Neuronal stem cell (in vitro differentiated cells): ENCODE data around the gene PALM.

Experiments used
- DNase-seq: peaks from one replicate; pipeline ENCODE4 v3.0.0-alpha.2; 2013; ENCODE audit warnings: low spot score
- H2AFZ ChIP-seq: one replicate; pipeline ENCODE4 v1.6.1; 2013; ENCODE audit warnings: mild to moderate bottlenecking, low read length, inconsistent platforms
- H2AK5ac ChIP-seq: 2 replicates; pipeline ENCODE4 v1.6.1; 2013; ENCODE audit warnings: low read depth, mild to moderate bottlenecking, inconsistent platforms, low read length, moderate library complexity, mixed read lengths
- H2BK120ac ChIP-seq: 2 replicates; pipeline ENCODE4 v1.6.1; 2013; ENCODE audit warnings: low read depth, mild to moderate bottlenecking, inconsistent platforms, low read length, moderate library complexity, mixed read lengths
- H2BK12ac ChIP-seq: one replicate; pipeline ENCODE4 v1.6.1; 2013; ENCODE audit warnings: low read length, inconsistent platforms
- H2BK15ac ChIP-seq: 2 replicates; pipeline ENCODE4 v1.6.1; 2013; ENCODE audit warnings: mild to moderate bottlenecking, low read length, inconsistent platforms, mixed read lengths
- H2BK5ac ChIP-seq: one replicate; pipeline ENCODE4 v1.6.1; 2013; ENCODE audit warnings: inconsistent platforms, mild to moderate bottlenecking, low read length, moderate library complexity
- H3K14ac ChIP-seq: one replicate; pipeline ENCODE4 v1.6.1; 2013; ENCODE audit warnings: low read length, inconsistent platforms
- H3K18ac ChIP-seq: 2 replicates; pipeline ENCODE4 v1.6.1; 2013; ENCODE audit warnings: low read length, inconsistent platforms
- H3K23ac ChIP-seq: 2 replicates; pipeline ENCODE4 v1.6.1; 2013; ENCODE audit warnings: low read depth, mild to moderate bottlenecking, mixed read lengths, low read length, inconsistent platforms; ENCODE audit not compliant: poor library complexity
- H3K27ac ChIP-seq: replicated peaks from 3 replicates; pipeline ENCODE4 v1.5.1; 2013; ENCODE audit warnings: low read length, inconsistent platforms
- H3K27me3 ChIP-seq, 3 experiments: 2 replicates each; pipeline ENCODE4 v1.6.1; 2013; ENCODE audit warnings: low read length in 3 of 3, mild to moderate bottlenecking in 2 of 3, inconsistent platforms in 1 of 3, low read depth in 1 of 3, mixed read lengths in 1 of 3, moderate library complexity in 1 of 3; ENCODE audit not compliant: control insufficient read depth in 3 of 3, insufficient read depth in 3 of 3
- H3K36me3 ChIP-seq, 2 donors: replicated peaks in 1 of 2; 2 replicates each; pipeline ENCODE4 v1.6.1; 2013; ENCODE audit warnings: low read length in 2 of 2; ENCODE audit not compliant: control insufficient read depth in 2 of 2, insufficient read depth in 2 of 2
- H3K4ac ChIP-seq: 2 replicates; pipeline ENCODE4 v1.6.1; 2013; ENCODE audit warnings: inconsistent platforms, mild to moderate bottlenecking, low read length, moderate library complexity
- H3K4me1 ChIP-seq, 2 donors: 1 replicate in 1 of 2; 2 replicates in 1 of 2; pipeline ENCODE4 v1.6.1; 2013; ENCODE audit warnings: low read length in 2 of 2, low read depth in 1 of 2; ENCODE audit not compliant: control insufficient read depth in 2 of 2, insufficient read depth in 1 of 2
- H3K4me2 ChIP-seq: one replicate; pipeline ENCODE4 v1.6.1; 2013; ENCODE audit warnings: mild to moderate bottlenecking, low read length, inconsistent platforms; ENCODE audit not compliant: insufficient read depth, poor library complexity, severe bottlenecking
- H3K4me3 ChIP-seq, 2 donors: 2 replicates each; pipeline ENCODE4 v1.5.1; 2013; ENCODE audit warnings: low read length in 2 of 2, mild to moderate bottlenecking in 2 of 2, inconsistent platforms in 1 of 2, moderate library complexity in 1 of 2
- H3K79me1 ChIP-seq: one replicate; pipeline ENCODE4 v1.6.1; 2013; ENCODE audit warnings: low read depth, mild to moderate bottlenecking, inconsistent platforms, low read length, moderate library complexity
- H3K9ac ChIP-seq: one replicate; pipeline ENCODE4 v1.6.1; 2013; ENCODE audit warnings: mild to moderate bottlenecking, low read depth, low read length, inconsistent platforms; ENCODE audit not compliant: poor library complexity
- H3K9me3 ChIP-seq, 2 donors: replicated peaks in 1 of 2; 2 replicates each; pipeline versions ENCODE3 to v1.6.1; 2013; ENCODE audit warnings: low read length in 2 of 2, mild to moderate bottlenecking in 2 of 2, inconsistent platforms in 1 of 2, low read depth in 1 of 2, mixed read lengths in 1 of 2, moderate library complexity in 1 of 2; ENCODE audit not compliant: control insufficient read depth in 2 of 2, insufficient read depth in 1 of 2
- H4K8ac ChIP-seq: one replicate; pipeline ENCODE4 v1.6.1; 2013; ENCODE audit warnings: low read depth, mild to moderate bottlenecking, inconsistent platforms, low read length, moderate library complexity
- H4K91ac ChIP-seq: one replicate; pipeline ENCODE4 v1.6.1; 2013; ENCODE audit warnings: low read length, low read depth, mild to moderate bottlenecking, inconsistent platforms; ENCODE audit not compliant: poor library complexity
- WGBS, 2 donors: extraction: QIAGEN DNeasy Blood & Tissue Kit; methylation state at CpG; one replicate each; pipeline ENCODE4 v1.1.7; 2013; ENCODE audit warnings: missing lambda C conversion rate in 2 of 2, mixed read lengths in 1 of 2; ENCODE audit not compliant: insufficient read length in 2 of 2, insufficient replicate concordance in 1 of 2; ENCODE audit errors: extremely low coverage in 2 of 2; 5-methylcytosine and 5-hydroxymethylcytosine counted together

The PALM gene

GRCh38 chr19:771332-771785, 62.6 kb downstream of the PALM start:
- Histone ChIP-seq H4K8ac (no peak overlapping the region), H3K4me3 (no peak overlapping the region), H3K27ac (no peak overlapping the region), H2BK5ac (no peak overlapping the region), H4K91ac (no peak overlapping the region), H2BK120ac (no peak overlapping the region), H2BK12ac (no peak overlapping the region), H2AFZ (no peak overlapping the region), H3K79me1 (no peaks in the 10 kb centered on the region), H3K4me1 (peaks cover 0 to 3% of the 10 kb centered on the region in 2 donors), H3K36me3 (no peaks in the 10 kb centered on the region), H3K9me3 (no peaks in the 10 kb centered on the region), H3K18ac (no peak overlapping the region), H3K27me3 (no peaks in the 10 kb centered on the region), H2BK15ac (no peak overlapping the region), H3K4me2 (no peak overlapping the region), H3K9ac (no peak overlapping the region), H3K14ac (no peak overlapping the region), H3K23ac (no peak overlapping the region), H2AK5ac (no peak overlapping the region), H3K4ac (no peak overlapping the region)
- no CpG with 5 or more reads among the region's 6 CpGs for WGBS, 2 donors
- DNase-seq = no peak

GRCh38 chr19:772063-772462, 63.3 kb downstream of the PALM start:
- H2BK12ac ChIP-seq = no peak overlapping the region
- H3K4ac ChIP-seq = no peak overlapping the region
- no CpG with 5 or more reads among the region's 5 CpGs for WGBS, 2 donors

GRCh38 chr19:772730-773436, 64.1 kb downstream of the PALM start:
- WGBS, 2 donors = no CpG with 5 or more reads among the region's 18 CpGs
- H2BK5ac ChIP-seq = no peak overlapping the region
- peak overlapping the region; percentile 58 for H2BK12ac ChIP-seq
- peak overlapping the region; percentile 83 for H3K18ac ChIP-seq
- no peak overlapping the region for H4K8ac ChIP-seq
- peaks cover 0 to 3% of the 10 kb centered on the region in 2 donors for H3K4me1 ChIP-seq
- H3K27me3 ChIP-seq = no peaks in the 10 kb centered on the region
- H3K4ac ChIP-seq = peak overlapping the region; percentile 46
- H3K9me3 ChIP-seq = no peaks in the 10 kb centered on the region
- no peak overlapping the region for H3K27ac ChIP-seq
- no peaks in the 10 kb centered on the region for H3K36me3 ChIP-seq
- no peak overlapping the region for H3K14ac ChIP-seq
- peak overlapping the region; percentile 85 for H2BK15ac ChIP-seq
- peaks cover 1% of the 10 kb centered on the region for H3K79me1 ChIP-seq
- no peak overlapping the region for H2BK120ac ChIP-seq
- H3K9ac ChIP-seq = no peak overlapping the region
- no peak overlapping the region for H3K23ac ChIP-seq
- DNase-seq = no peak
- H2AK5ac ChIP-seq = peak overlapping the region; percentile 88
- no peak overlapping the region for H4K91ac ChIP-seq
- H3K4me3 ChIP-seq = no peak overlapping the region
- peak overlapping the region; percentile 65 for H2AFZ ChIP-seq
- H3K4me2 ChIP-seq = no peak overlapping the region

More at GRCh38 chr19:772063-772462, 63.3 kb downstream of the PALM start:
- Histone ChIP-seq H2AFZ (no peak overlapping the region), H3K4me2 (no peak overlapping the region), H3K27ac (no peak overlapping the region), H3K9me3 (no peaks in the 10 kb centered on the region), H3K79me1 (no peaks in the 10 kb centered on the region), H4K8ac (no peak overlapping the region), H3K14ac (no peak overlapping the region), H3K4me1 (peaks cover 0 to 3% of the 10 kb centered on the region in 2 donors), H3K36me3 (no peaks in the 10 kb centered on the region), H3K23ac (no peak overlapping the region), H2BK120ac (no peak overlapping the region), H4K91ac (no peak overlapping the region), H3K27me3 (no peaks in the 10 kb centered on the region), H3K9ac (no peak overlapping the region), H3K4me3 (no peak overlapping the region), H2BK15ac (no peak overlapping the region), H2BK5ac (no peak overlapping the region), H2AK5ac (no peak overlapping the region), H3K18ac (no peak overlapping the region)
- no peak for DNase-seq

- DNase-seq = no peak
- no CpG with 5 or more reads among the region's 18 CpGs for WGBS, 2 donors
Observed at GRCh38 chr19:776549-776948, 67.8 kb downstream of the PALM start.

More at GRCh38 chr19:776549-776948, 67.8 kb downstream of the PALM start:
- Histone ChIP-seq H4K91ac (no peak overlapping the region), H2BK15ac (no peak overlapping the region), H3K9me3 (no peaks in the 10 kb centered on the region), H2BK120ac (no peak overlapping the region), H4K8ac (no peak overlapping the region), H3K18ac (no peak overlapping the region), H2BK5ac (no peak overlapping the region), H3K27me3 (no peaks in the 10 kb centered on the region), H2BK12ac (peak overlapping the region; percentile 58), H3K4me2 (no peak overlapping the region), H3K23ac (no peak overlapping the region), H2AFZ (peak overlapping the region; percentile 57), H3K27ac (no peak overlapping the region), H3K4ac (no peak overlapping the region), H3K14ac (peak overlapping the region; percentile 56), H3K4me1 (peaks cover 0 to 4% of the 10 kb centered on the region in 2 donors), H3K36me3 (no peaks in the 10 kb centered on the region), H3K4me3 (no peak overlapping the region), H3K79me1 (peaks cover 5% of the 10 kb centered on the region), H2AK5ac (peak overlapping the region; percentile 81), H3K9ac (no peak overlapping the region)
